Esophagus (tissue), 2 donors: ENCODE measurements around the gene MFRP. TPM values are rescaled to one million over a fixed set of nuclear protein-coding genes. Genes with fewer than 3 reads are reported as not detected.

Source experiments
- H3K27ac ChIP-seq, 2 donors: one replicate each; pipeline ENCODE4 v1.5.1; 2013; ENCODE audit warnings: low read depth in 2 of 2, mild to moderate bottlenecking in 2 of 2, inconsistent platforms in 1 of 2, low read length in 1 of 2, moderate library complexity in 1 of 2
- H3K27me3 ChIP-seq, 2 donors: one replicate each; pipeline ENCODE4 v1.6.1; 2013; ENCODE audit warnings: low read length in 2 of 2, control low read depth in 1 of 2, mild to moderate bottlenecking in 1 of 2; ENCODE audit not compliant: insufficient read depth in 2 of 2, control insufficient read depth in 1 of 2
- H3K36me3 ChIP-seq, 2 donors: one replicate each; pipeline ENCODE4 v1.6.1; 2013; ENCODE audit warnings: low read length in 1 of 2; ENCODE audit not compliant: control insufficient read depth in 2 of 2, insufficient read depth in 2 of 2
- H3K4me1 ChIP-seq, 2 donors: one replicate each; pipeline ENCODE4 v1.6.1; 2013; ENCODE audit warnings: low read length in 1 of 2; ENCODE audit not compliant: control insufficient read depth in 2 of 2, insufficient read depth in 2 of 2
- H3K4me3 ChIP-seq, 2 donors: one replicate each; pipeline ENCODE4 v1.5.1; 2013; ENCODE audit warnings: low read length in 2 of 2, mild to moderate bottlenecking in 2 of 2, low read depth in 1 of 2, moderate library complexity in 1 of 2
- H3K9me3 ChIP-seq, 2 donors: one replicate each; pipeline ENCODE4 v1.6.1; 2013; ENCODE audit warnings: mild to moderate bottlenecking in 2 of 2, low read depth in 1 of 2, low read length in 1 of 2, moderate library complexity in 1 of 2; ENCODE audit not compliant: control insufficient read depth in 2 of 2, insufficient read depth in 1 of 2
- WGBS, 2 donors: extraction: QIAGEN DNeasy Blood & Tissue Kit; methylation state at CpG; one replicate each; pipeline ENCODE4 v1.1.7; 2013; 5-methylcytosine and 5-hydroxymethylcytosine counted together
- polyA plus RNA-seq, 2 donors: library from polyadenylated mRNA; stranded (reverse); fragments of 200-250 nt; gene quantifications; one replicate each; pipeline ENCODE4 v1.2.3, GENCODE V29; 2013
- donor health status: healthy with polysubstance abuse.
- donor health status: Bipolar disorder and iron deficiency.

MFRP gene
- polyA plus RNA-seq, 2 donors: not detected

DNA sequence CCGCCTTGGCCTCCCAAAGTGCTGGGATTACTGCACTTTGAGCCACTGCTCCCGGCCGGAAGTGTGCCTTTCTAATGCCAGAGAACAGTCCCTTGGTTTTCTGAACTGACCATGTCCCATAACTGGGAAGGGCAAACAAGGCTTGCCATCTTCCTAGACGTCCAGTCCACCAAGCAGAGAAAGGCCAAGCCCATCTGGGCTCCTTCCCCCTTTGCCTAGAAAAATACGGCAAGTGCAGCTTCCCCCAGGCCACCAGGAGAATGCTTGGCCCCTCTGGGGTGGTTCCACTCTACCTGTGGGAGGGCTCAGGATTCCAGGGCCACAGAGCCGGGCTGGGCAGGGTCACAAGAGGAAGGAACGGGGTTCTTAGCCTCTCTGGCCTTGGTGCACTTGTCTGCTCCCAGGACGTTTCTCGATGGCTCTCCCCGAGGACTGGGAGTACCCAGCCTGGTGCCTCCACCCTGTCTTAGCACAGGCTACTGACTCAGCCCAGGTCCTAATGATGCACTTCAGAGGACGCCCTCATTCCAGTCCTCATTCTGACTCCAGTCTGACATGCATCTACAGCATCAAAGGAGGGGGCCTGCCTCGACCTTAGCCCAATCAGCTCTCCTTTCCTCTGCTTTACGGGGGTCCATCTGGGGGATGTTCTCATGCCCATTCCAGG is 33.8 kb upstream of the MFRP start:
- H3K27ac ChIP-seq: peak overlapping the region; percentile 55 to 76
- no peaks in the 10 kb centered on the region for H3K27me3 ChIP-seq
- H3K9me3 ChIP-seq: no peaks in the 10 kb centered on the region
- no peaks in the 10 kb centered on the region for H3K36me3 ChIP-seq
- H3K4me1 ChIP-seq: peaks cover 4 to 24% of the 10 kb centered on the region in 2 donors
- WGBS, 2 donors: 76 to 78% methylated on average over 13 of the region's 13 CpGs
- no peak overlapping the region for H3K4me3 ChIP-seq

DNA sequence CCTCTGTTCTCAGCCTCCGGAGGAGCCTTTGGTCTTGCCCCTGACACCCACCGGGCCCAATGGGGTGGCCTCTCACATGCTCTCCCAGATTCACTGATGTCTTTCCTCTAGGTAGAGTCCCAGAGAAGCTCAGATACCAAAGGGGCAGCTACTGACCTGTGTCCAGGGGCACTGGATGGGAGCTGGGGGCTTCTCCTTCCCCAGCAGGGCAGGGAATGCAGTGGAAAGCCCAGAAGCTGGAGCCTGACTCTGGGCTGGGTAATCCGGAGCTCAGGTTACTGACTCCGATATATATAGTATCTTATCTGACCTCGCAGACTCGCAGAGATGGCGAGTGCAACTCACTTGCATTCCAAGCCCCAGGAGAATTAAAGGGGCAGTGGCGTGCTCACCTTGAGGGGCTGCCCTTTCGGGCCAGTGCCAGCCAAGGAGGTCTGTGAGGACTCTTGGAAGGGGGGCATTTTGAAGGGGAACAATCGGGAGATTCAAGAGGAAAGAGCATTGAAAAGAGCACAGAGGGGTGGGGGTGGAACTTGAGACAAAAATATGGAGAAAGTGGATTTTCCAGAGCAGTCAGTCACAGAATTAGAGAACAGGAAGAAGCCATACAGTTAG is 32.5 kb upstream of the MFRP start:
- Histone ChIP-seq H3K4me1 (peaks cover 4 to 24% of the 10 kb centered on the region in 2 donors), H3K36me3 (no peaks in the 10 kb centered on the region), H3K27ac (no peak overlapping the region), H3K27me3 (no peaks in the 10 kb centered on the region), H3K4me3 (no peak overlapping the region), H3K9me3 (no peaks in the 10 kb centered on the region)
- WGBS, 2 donors: 69 to 83% methylated on average over 10 of the region's 10 CpGs

DNA sequence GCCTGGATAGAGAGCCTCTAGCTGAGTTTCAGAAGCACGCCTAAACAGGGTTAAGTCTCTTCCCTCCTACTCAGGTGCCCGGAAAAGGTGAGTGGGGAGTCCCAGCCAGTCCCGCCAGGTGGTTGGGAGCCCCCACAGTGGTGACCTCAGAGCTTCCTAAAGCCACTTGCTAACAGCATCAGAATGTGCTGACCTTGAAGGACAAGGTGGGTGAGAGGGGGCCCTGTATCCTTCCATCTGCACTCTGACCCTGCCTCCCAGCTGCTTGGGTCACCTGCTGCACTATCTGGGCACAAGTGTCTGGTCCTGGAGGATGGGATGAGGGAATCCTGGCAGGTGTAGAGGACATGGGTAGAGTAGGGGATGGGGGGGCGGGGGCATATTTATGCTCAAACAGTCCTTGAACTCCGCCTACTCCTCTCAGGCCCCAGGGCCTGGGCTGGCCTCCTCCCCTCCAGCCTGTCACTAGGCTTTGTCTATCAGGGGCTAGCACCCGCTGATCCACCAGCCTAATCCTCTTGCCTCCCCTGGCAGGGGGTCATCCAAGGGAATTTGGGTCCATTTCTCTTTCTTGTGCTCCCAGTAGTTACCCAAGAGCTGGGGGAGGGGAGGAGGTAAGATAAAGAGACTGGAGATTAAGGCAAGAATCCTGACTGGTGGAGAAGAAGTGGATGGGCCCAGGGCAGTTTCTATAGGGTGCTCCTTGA is 31.6 kb upstream of the MFRP start:
- Histone ChIP-seq H3K4me3 (no peak overlapping the region), H3K36me3 (no peaks in the 10 kb centered on the region), H3K27me3 (no peaks in the 10 kb centered on the region), H3K9me3 (no peaks in the 10 kb centered on the region), H3K27ac (peak overlapping the region in 1 of 2 donors; percentile 52), H3K4me1 (peaks cover 6 to 24% of the 10 kb centered on the region in 2 donors)
- 73% methylated on average over 5 to 6 of the region's 6 CpGs for WGBS, 2 donors

DNA sequence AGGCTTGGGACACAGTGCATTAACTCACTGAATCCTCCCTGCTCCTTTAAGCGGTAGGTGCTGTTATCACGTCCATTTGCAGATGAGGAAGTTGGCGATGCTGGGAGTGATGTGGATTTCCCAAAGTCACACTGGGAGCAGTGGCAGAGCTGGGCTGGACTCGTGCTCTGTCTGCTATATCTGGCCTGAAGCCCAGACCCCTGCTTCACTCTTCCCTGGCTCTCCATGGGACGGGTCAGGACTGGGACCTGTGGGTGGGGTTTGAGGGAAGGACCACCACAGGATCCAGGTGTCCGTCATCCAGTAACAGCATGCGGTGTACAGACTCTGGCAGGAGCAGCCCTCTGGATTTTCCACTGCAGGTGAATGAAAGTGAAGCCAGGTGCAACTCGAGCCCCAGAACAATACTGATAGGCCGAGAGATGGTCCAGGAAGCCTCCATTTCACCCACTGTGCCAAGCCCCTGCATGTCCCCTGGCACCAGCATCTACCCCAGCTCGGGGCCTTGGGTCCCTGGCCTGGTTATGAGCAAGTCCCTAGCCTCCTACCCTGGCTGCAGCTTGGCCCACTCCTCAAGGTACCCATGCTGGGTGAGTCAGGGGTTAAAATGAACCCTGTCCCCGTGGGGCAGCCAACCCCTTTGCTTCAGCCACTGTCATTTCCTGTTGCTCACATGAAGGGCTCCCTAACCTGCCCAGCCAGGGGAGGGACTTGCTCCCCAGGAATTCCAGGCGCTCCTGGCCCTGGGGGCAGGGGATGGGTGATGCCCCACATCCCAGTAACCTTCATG is 30.8 kb upstream of the MFRP start:
- peak overlapping the region in 1 of 2 donors; percentile 52 for H3K27ac ChIP-seq
- no peaks in the 10 kb centered on the region for H3K9me3 ChIP-seq
- H3K4me3 ChIP-seq: no peak overlapping the region
- H3K27me3 ChIP-seq: no peaks in the 10 kb centered on the region
- no peaks in the 10 kb centered on the region for H3K36me3 ChIP-seq
- WGBS, 2 donors: 50 to 54% methylated on average over 12 of the region's 12 CpGs
- H3K4me1 ChIP-seq: peaks cover 6 to 24% of the 10 kb centered on the region in 2 donors

- Histone ChIP-seq H3K9me3 (no peaks in the 10 kb centered on the region), H3K27me3 (no peaks in the 10 kb centered on the region), H3K36me3 (no peaks in the 10 kb centered on the region), H3K4me1 (peaks cover 6 to 27% of the 10 kb centered on the region in 2 donors), H3K27ac (peak overlapping the region; percentile 68 to 75), H3K4me3 (peak overlapping the region in 1 of 2 donors; percentile 9)
- WGBS, 2 donors: 49 to 61% methylated on average over 10 to 11 of the region's 11 CpGs
Measured at GRCh38 chr11:119376197-119376847, 29.8 kb upstream of the MFRP start.

DNA sequence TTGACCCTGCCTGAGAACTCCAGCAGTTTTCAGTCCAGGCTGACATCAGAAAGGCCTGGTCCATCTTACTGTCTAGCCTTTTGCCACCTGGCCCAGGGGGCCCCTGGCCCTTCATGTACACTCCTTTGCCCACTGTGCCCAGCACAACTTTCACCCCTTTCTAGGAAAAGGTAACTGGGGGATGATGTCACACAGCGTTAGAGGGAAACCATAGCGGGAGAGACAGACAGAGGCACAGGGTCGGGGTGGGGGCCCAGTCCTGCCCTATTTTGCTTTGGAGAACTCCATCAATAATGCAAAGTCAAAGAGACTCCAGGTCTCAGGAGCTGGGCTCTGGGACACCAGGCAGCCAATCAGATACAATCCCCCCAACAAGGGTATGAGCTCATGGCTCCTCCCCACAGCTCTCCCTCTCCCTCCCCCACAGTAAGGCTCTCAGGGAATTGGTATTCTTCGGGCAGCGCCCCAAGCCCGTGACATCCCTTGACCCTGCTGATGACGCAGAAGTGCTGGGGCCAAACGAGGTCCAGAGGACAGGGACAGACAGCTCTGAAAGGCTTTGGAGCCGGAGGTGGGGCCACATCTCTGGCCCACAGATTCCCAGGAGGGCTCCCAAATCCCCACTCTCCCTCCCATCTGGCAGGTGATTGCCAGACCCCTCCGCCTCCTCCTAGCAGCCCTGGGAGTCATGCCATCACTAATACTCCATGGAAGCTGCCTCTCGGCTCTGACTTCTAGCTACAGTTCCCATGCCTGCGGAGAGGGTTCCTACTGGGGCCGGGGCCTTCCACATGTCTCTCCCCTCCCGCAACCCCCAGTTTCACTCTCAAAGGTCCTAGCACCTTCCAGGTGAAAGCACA is 29.1 kb upstream of the MFRP start:
- Histone ChIP-seq H3K36me3 (no peaks in the 10 kb centered on the region), H3K27ac (peak overlapping the region; percentile 68 to 75), H3K27me3 (no peaks in the 10 kb centered on the region), H3K4me1 (peaks cover 9 to 30% of the 10 kb centered on the region in 2 donors), H3K9me3 (no peaks in the 10 kb centered on the region), H3K4me3 (peak overlapping the region in 1 of 2 donors; percentile 9)
- 56 to 60% methylated on average over 14 of the region's 14 CpGs for WGBS, 2 donors

DNA sequence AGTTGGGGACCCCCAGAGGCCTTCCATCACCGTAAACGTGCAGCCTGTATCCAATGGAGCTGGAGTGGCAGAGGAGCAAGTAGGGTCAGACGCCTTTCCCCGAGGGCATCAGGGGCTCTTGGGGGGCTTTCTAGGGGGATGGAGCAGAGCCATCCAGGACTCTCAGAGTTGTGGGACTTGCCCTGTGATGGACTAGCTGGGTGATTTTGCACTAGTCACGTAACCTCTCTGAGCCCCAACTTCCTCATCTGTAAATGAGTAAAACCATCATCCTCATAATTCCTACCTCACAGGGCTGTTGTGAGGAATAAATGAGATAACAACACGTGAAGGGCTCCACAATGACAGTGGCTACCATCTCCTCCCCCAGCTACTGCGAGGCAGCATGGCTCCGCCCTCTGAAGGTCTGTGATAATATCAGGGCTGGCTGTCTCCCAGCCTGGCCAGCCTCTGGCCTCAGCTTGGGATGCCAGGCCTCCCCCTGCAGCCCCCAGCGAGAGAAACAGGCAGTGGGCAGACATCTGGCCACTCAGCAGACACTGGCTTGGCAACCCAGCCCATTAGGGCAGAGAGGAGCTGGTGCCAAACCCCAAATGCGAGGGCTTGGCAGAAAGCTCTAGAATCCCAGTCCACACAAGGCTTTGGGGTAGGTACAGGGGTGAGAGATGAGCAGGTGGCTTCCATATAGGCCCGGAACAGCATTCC is 28.3 kb upstream of the MFRP start:
- H3K27ac ChIP-seq: peak overlapping the region; percentile 38 to 75
- H3K4me3 ChIP-seq: no peak overlapping the region
- no peaks in the 10 kb centered on the region for H3K36me3 ChIP-seq
- H3K27me3 ChIP-seq: no peaks in the 10 kb centered on the region
- H3K4me1 ChIP-seq: peaks cover 10 to 28% of the 10 kb centered on the region in 2 donors
- H3K9me3 ChIP-seq: no peaks in the 10 kb centered on the region
- 49 to 52% methylated on average over 11 of the region's 11 CpGs for WGBS, 2 donors

GRCh38 chr11:119373921-119374631 is 27.6 kb upstream of the MFRP start:
- Histone ChIP-seq H3K4me1 (peaks cover 15 to 28% of the 10 kb centered on the region in 2 donors), H3K27me3 (no peaks in the 10 kb centered on the region), H3K36me3 (no peaks in the 10 kb centered on the region), H3K4me3 (no peak overlapping the region), H3K9me3 (no peaks in the 10 kb centered on the region), H3K27ac (peak overlapping the region in 1 of 2 donors; percentile 26)
- WGBS, 2 donors: 49 to 51% methylated on average over 5 of the region's 5 CpGs
